ENCODE results near the gene WNT10A.

Gene WNT10A

GRCh38 chr2:218855305-218856166, 25.1 kb upstream of the WNT10A start:
- TF ChIP-seq FOXP2 (optimal IDR thresholded peaks at IDR 0.05; ENCODE audit: borderline replicate concordance, extremely low read depth, extremely low read length, insufficient read depth) (no peak), POLR2AphosphoS5 (IDR thresholded peaks at IDR 0.05; ENCODE audit: low read depth, low read length) (no peak), REST (IDR thresholded peaks at IDR 0.05; ENCODE audit: insufficient read depth in 1 of 2, low read depth in 2 of 2, low read length in 2 of 2) (no peak), SIN3A (IDR thresholded peaks at IDR 0.05; ENCODE audit: borderline replicate concordance, insufficient read depth, low read length) (no peak), TAF1 (IDR thresholded peaks at IDR 0.05; ENCODE audit: borderline replicate concordance, insufficient read depth, low read length) (no peak)

GRCh38 chr2:218856167-218856895, 24.3 kb upstream of the WNT10A start:
- TF ChIP-seq TAF1 (IDR thresholded peaks at IDR 0.05; ENCODE audit: borderline replicate concordance, insufficient read depth, low read length) (no peak), POLR2AphosphoS5 (IDR thresholded peaks at IDR 0.05; ENCODE audit: low read depth, low read length) (no peak), SIN3A (IDR thresholded peaks at IDR 0.05; ENCODE audit: borderline replicate concordance, insufficient read depth, low read length) (no peak), REST (IDR thresholded peaks at IDR 0.05; ENCODE audit: insufficient read depth in 1 of 2, low read depth in 2 of 2, low read length in 2 of 2) (no peak), FOXP2 (optimal IDR thresholded peaks at IDR 0.05; ENCODE audit: borderline replicate concordance, extremely low read depth, extremely low read length, insufficient read depth) (no peak)

- TF ChIP-seq SIN3A (IDR thresholded peaks at IDR 0.05; ENCODE audit: borderline replicate concordance, insufficient read depth, low read length) (no peak), REST (IDR thresholded peaks at IDR 0.05; ENCODE audit: insufficient read depth in 1 of 2, low read depth in 2 of 2, low read length in 2 of 2) (no peak), POLR2AphosphoS5 (IDR thresholded peaks at IDR 0.05; ENCODE audit: low read depth, low read length) (no peak), TAF1 (IDR thresholded peaks at IDR 0.05; ENCODE audit: borderline replicate concordance, insufficient read depth, low read length) (no peak), FOXP2 (optimal IDR thresholded peaks at IDR 0.05; ENCODE audit: borderline replicate concordance, extremely low read depth, extremely low read length, insufficient read depth) (no peak)
These were observed 23.8 kb upstream of the WNT10A start for GRCh38 chr2:218856896-218857243.

GRCh38 chr2:218857371-218858137, 23.1 kb upstream of the WNT10A start:
- no peak for TF ChIP-seq TAF1 (IDR thresholded peaks at IDR 0.05; ENCODE audit: borderline replicate concordance, insufficient read depth, low read length)
- TF ChIP-seq REST (IDR thresholded peaks at IDR 0.05; ENCODE audit: insufficient read depth in 1 of 2, low read depth in 2 of 2, low read length in 2 of 2) = peak in 1 of 2 experiments; percentile 43; a peak in 1 of 4 replicates

Data from PFSK-1 (cell line).